EH (cell line): ENCODE measurements around the gene INKA2.
A peak's percentile ranks its signal among the peaks of the same experiment; 100 is the strongest.

Source experiments
- DNase-seq: peaks from one replicate; pipeline ENCODE4 v3.0.0-alpha.2; 2015; ENCODE audit warnings: low read depth

The INKA2 gene

DNA sequence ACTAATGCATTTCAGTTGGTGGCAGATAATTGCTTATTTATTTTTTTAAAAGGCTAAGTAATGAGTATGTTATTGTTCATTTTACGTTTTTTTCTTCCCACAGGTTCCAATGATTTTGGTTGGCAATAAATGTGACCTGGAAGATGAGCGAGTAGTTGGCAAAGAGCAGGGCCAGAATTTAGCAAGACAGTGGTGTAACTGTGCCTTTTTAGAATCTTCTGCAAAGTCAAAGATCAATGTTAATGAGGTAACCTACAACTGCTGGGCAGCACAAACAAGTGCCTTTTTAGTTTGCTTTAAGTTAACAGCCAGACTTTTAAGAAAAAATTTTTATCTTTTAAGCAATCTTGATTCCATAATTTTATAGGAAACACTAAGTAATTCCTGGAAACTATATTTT lies 35.0 kb downstream of the INKA2 start:
- DNase-seq, result no peak

DNA sequence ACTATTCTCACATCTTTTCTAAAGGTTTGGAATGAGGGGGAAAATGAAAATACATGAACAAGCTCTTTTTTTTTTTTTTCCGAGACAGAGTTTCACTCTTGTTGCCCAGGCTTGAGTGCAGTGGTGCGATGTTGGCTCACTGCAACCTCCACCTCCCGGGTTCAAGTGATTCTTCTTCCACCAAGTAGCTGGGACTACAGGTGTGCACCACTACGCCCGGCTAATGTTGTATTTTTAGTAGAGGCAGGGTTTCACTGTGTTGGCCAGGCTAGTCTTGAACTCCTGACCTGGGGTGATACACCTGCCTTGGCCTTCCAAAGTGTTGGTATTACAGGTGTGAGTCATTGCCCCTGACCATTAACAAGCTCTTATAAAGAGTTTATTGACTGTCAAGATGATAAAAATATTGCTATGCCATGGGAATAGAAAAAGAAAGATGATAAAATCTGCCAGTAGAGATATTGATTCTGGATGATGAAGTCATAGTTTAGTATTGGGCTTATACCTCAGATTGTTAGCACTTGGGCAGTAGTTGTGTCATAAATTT lies 36.6 kb downstream of the INKA2 start:
- no peak for DNase-seq

DNA sequence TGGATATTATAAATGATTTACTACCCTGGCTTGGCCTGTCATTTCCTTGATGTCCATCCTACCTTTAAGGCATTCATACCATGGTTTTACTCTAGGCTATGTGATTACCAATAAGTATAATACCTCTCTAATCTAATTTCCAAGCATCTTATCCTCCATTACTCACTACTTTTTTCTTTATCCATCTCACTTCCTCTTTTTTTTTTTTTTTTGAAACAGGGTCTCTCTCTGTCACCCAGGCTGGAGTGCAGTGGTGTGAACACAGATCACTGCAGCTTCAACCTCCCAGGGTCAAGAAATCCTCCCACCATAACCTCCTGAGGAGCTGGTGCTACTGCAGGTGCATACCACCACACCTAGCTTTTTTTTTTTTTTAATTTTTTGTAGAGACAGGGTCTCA lies 39.9 kb downstream of the INKA2 start:
- no peak for DNase-seq

DNA sequence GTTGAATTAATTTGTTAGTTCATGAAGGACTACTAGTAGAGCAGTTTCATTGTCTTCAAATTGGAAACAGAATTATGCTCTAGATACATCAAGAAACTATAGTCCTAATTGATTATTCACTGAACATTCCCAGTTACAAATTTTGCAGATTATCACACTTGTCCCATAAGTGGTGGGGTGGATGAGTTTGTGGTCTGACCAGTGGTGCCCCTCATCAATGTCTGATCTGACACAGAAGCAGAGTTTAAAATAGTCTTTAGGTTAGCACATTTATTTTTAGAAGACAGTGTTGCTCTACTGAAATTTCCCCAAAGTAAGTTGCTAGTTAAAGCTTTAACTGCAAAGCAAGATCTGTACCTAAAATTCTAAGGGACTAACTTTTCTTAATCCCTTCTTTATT lies 42.9 kb downstream of the INKA2 start:
- DNase-seq, result no peak

DNA sequence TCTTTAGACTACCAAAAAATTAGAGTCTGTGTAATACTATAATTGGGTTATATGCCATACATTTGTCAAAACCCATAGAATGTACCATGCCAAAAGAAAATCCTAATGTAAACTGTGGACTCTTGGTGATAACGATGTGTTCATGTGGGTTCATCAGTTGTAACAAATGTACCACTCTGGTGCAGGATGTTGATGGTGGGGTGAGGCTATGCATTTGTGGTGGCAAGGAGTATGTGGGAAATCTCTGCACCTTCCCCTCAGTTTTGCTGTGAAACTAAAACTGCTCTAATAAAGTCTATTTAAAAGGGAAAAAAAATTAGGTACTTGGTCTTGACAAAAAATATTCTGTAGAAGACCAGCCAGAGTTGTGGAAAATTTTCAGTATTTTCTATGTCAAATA lies 43.4 kb downstream of the INKA2 start:
- DNase-seq, result no peak

DNA sequence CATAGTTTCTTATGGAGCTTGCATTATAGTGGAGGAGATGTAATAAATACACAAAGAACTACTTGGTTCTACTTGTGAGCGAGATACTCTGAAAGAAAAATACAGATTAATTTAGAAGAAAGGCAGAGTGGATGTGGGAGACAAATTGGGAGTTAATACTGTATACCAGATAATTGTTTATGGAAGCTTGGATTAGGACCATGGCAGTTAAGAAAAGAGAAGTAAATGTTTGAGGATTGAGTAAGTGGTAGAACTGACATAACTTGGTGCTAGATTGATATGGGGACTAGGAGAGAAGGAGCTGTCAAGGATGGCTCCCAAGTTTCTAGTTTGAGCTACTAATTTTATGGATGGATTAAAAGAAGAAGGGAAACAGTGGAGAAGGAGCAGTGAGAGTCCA lies 47.3 kb downstream of the INKA2 start:
- DNase-seq, result no peak

DNA sequence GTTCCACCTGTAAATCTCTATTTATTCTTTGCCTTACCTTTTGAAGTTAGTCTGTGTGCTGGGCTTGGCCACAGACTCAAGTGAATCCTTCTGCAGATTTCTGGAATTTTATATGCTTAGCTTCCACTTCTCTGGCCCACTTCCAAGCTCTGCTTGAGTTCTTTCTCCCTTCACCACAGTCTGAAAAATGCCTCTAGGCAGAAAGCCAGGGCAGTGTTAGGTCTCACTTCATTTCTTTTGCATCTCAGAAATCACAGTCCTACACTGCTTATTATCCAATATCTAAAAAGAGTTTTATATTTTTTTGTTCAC lies 48.9 kb downstream of the INKA2 start:
- DNase-seq, result peak; percentile 96
